ENCODE results near the gene TRERF1.

TRERF1 gene

GRCh38 chr6:42345696-42346416 is 105.9 kb downstream of the TRERF1 start:
- no peak for TF ChIP-seq CTCF (IDR thresholded peaks at IDR 0.05)

GRCh38 chr6:42344756-42345155 is 107.0 kb downstream of the TRERF1 start:
- TF ChIP-seq CTCF (IDR thresholded peaks at IDR 0.05) = no peak

DNA sequence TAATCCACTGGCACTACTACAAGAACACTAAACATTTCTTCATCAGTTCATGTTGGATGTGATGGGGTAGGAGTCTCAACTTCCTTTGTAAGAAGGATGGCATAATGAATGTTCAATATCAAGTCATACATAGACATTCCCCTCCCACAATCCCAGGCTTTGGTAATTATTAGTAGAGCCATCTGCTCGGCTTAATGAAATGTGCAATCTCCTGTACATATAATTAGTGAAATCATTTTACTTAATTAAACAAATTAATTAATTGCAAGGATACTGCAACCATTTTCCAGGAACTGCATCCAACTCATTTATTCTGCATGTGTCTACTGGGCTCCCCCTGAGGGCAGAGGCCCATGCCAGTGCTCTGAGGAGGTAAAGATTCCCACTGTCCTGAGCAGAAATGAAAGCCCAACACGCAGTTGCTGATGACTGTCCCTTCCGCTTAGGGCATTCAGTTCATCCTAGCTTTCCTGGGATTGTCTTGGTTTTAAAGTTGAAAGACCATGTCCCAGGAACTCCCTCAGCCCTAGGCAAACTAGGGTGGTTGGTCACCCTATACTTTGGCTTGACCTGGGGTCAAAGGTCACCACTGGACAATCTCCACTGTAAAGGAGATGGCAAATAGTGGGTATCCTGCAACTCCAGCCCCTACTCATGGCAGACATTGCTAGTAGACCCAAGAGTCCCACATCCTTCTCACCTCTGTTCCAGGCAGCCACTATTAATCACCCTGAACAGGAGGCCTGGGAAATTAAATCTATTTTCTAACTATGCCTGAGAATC is 109.8 kb downstream of the TRERF1 start:
- no peak for TF ChIP-seq CTCF (IDR thresholded peaks at IDR 0.05)

GRCh38 chr6:42341221-42341620 is 110.5 kb downstream of the TRERF1 start:
- TF ChIP-seq CTCF (IDR thresholded peaks at IDR 0.05) = no peak

DNA sequence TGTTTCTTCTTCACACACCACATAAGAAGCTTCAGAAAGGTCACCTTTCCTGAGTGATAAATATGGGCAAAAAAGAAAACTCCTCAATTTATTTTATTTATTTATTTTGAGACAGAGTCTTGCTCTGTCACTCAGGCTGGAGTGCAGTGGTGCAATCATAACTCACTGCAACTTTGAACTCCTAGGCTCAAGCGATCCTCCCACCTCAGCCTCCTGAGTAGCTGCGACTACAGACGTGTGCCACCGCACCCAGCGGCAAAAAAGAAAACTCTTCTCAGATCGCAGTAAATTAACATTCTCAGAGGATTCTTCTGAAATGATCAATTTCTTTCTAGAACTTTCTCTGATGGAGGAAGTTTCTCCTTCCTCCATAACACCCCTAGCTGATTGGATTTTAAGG is 111.2 kb downstream of the TRERF1 start:
- no peak for TF ChIP-seq CTCF (IDR thresholded peaks at IDR 0.05)

DNA sequence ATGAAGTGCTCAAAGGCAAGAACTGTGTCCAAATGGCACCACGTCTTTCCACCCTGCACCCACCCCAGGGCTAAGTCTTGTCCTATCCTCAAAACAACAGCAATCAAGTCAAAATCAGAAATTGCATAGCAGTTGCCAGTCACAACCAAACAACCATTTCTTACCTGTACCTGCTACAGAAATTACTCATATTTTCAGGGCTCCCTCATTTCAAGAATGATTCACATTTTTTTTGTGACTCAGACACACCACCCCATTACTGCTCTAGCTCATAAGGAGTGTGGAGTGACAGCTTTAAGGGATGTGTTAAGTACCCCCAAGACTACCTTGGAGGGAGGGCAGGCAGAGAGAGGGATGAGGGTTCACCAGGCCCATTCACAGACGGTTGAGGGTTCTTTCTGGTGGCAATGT is 111.7 kb downstream of the TRERF1 start:
- no peak for TF ChIP-seq CTCF (IDR thresholded peaks at IDR 0.05)

GRCh38 chr6:42338744-42339222 is 112.9 kb downstream of the TRERF1 start:
- TF ChIP-seq CTCF (IDR thresholded peaks at IDR 0.05) = no peak
